GM21619 (cell line): ENCODE results near the gene ME3.

ENCODE experiments used
- ATAC-seq: cut with Tn5 transposase; IDR thresholded peaks from one replicate; pipeline ENCODE4 v1.9.1; 2021; ENCODE audit not compliant: unreplicated experiment

ME3 gene

DNA sequence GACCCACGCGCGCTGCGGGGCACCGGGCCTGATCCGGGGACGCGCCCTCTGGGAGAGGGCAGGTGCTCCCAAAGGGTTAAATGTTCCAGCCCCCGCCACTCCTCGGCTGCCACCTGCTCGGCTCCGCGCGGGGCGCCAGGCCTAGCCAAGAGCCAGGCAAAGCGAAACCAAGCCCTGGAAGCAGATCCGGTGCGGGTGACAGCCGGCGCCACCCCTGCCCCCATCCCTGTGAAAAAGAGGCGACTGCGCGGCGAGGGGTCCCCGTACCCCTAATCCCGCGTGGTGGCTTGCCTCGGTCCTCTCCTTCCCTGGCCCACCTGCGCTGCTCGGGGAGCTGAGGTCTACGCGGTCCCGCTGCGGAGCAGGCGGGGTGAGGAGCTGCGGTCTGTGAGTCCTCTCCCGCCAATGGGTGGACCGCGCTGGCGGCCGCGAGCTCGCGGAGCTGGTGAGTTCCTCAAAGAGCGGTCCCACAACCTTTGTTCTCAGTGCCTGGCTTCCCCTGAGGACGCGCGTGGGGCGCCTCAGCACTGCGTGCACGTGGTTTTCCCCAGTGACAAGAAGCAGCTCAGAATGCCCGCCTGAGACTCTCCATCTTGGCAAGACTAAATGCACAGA, at the start of gene ME3:
TSS of gene ME3 (minus strand) at position 610 of the 615 bp plus-strand sequence.
- ATAC-seq = no peak

DNA sequence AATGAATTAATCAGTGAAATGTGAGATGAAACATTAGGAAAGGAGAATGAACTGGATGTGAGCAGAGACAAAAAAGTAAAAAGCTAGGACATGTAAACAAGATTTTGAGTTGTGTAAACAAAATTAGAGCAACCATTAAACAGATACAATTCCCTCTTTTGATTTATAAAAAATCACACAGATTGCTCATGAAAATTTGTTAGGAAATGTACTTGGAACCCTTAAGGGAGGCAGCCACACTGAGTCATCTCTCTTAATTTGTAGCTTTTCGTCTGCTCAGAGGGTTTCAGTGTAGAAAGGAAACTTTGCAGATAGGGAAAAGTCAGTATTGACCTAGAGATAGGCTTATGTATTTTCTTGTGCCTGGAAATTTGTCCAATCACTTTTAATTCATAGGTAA, 49.6 kb upstream of the ME3 start:
- ATAC-seq = no peak

DNA sequence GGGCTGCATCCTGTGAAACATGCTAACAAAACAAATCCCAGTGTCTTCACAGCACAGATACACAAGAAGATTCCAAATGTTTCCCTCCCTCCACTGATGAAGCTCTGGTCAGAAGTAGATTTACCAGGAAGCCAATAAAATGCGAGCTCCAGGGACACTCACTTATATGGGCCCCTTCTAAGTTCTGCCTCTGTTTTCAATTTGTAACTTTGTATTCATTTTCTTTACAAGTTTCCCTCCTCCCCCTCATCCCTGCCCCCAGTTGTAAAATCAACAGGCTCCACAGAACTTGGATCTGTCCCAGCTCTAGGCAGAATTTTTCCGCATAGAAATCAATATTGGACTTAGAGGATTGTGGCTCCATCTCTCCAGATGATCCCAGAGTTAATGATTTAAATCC, 48.1 kb upstream of the ME3 start:
- no peak for ATAC-seq

DNA sequence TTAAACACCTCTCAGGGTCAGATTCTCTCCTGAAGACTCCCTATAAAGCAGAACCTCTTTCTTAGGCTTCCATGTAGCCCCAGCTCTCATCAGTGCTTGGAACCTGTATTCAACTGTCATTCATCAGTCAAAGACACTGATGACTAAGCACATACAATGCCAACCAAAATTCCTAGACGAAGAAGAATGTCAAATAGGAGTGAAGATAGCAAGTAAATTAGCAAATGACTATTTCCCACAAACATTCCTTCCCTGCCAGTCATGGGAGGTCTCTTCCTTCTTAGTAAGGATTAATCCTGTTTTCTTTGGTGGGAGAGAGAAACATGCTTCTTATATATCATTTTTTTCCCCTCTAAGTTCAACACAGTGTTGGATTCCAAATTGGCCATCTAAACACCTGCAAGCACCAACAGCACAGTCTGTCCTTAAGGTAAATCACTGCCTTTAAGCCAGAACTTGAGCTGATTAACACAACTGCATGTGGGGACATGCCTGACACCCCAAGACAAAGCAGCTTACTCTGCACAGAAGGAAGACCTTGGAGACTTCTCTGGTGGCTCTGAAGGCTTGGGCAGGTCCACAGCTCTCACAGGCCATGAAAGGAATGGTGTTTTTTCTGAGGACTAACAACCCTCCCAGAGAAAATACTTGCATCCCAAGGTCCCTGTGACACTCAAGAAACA, 47.5 kb upstream of the ME3 start:
- no peak for ATAC-seq

DNA sequence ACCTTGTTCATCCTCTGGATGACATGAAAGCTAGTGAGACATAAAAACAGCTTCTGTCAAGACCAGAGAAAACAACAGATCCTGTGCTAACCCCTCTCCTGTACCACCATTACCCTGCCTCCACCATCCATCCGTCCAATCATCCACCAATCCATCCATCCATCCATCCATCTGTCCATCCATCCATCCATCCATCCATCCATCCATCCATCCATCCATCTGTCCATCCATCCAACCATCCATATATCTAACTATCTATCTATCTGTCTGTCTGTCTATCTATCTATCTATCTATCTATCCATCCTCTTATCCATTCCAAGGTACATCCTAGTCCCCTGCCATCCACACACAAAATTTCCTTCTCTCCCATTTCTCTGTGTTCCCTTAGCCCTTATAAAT, 46.6 kb upstream of the ME3 start:
- no peak for ATAC-seq

DNA sequence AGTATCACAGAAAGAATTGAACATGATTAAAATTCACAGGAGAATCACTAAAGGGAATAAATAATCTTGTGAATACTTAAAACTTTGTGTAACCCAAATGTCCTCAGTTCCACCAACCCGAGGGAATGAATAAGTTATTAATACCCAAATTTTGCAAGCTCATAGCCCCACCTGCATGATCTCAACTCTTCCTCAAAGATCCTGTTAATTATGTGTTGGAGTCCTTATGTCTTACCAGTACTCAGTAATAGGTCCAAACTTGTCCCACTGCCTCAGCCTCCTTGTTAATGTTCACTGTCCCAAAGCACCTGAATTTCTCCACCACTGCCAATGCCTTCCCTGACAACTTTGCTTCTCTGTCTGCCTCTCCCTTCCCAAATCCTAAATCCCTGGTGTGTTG, 46.1 kb upstream of the ME3 start:
- ATAC-seq = no peak

DNA sequence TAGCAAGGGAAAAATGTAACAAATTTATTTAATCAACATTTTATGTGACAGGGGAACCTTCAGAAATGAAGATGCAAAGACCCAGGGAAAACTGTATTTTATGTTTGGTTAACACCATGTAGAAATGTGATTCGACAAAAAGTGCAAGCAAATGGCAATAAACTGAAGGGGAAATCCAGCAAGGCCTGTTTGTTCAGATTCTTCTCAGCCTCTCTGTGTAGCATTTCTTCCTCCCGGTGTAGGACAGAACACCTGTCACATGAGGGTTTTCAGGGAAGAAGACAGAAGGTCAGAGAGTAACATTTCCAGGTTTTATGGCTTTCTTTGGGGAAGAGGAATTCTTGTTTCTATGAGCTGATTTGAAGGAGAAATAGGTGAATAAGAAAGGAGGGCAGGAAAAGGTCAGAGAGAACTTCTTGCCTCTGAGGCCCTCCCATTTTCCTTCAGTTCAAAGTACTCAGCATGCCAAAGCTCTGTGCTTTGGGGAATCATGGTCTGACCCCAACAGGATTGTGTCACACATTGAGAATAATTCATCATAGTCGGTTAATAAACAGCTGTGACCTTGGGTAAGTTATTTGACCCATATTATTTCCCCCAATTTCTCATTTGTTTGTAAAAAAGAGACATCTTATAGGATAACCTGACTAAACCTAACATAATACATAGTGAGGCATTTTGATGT, 45.5 kb upstream of the ME3 start:
- no peak for ATAC-seq

DNA sequence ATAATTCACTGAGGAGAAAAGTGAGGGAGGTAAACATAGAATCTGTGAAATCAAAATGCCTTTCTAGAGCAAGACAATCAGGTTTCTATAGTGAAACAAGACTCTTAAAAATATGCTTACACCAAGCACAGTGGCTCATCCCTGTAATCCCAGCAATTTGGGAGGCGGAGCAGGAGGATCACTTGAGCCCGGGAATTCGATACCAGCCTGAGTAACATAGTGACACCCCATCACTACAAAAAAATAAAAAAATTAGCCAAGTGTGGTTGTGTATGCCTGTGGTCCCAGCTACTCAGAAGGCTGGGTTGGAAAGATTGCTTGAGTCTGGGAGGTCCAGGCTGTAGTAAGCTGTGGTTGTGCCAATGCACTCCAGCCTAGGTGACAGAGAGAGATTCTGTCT, 43.2 kb upstream of the ME3 start:
- ATAC-seq = no peak

DNA sequence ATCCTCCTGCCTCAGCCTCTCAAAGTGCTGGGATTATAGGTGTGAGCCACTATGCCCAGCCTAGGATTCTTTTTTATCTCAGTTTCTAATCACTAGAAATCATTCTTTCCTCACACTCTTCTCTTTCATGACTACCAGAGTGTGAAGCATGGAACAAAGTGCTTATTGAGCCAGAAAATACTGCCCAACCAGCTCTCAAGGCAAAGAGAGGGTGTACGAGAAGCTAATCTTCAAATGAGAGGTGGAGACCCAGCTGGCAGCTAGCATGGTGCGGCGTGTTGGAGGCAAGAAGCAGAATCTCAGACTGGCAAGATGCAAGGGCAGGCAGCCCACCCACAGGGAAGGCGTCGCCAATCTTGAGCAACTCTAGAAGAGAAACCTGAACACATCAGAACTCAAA, 41.1 kb upstream of the ME3 start:
- ATAC-seq = no peak

DNA sequence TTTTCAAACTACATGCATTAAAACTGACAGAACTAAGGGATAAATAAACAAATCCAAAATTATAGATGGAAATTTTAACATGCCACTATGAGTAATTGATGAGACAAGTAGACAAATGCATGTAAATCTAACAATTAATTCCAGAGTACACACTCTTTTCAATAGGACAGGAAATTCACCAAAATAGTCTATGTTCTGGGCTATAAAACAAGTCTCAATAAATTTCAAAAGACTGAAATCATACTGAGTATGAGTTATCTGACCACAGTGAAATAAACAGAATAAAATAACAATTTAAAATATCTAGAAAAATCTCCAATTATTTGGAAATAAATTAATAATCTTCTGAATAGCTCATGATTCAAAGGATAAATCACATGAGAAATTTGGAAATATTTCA, 38.5 kb upstream of the ME3 start:
- no peak for ATAC-seq

DNA sequence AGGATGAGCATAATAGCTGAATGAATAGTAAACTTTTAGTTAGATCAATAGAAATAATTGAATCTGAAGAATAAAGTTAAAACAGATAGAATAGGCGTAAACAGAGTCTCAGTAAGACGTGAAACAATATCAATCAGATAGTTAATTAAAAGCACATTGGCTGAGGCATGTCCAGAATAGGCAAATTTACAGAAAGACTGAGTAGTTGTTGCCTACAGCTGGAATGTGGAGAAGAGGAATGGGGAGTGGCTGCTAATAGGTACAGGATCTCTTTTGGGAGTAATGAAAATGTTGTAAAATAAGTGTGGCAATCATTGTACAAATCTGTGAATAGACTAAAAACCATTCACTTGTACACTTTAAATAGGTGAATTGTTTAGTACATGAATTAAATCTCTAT, 36.3 kb upstream of the ME3 start:
- no peak for ATAC-seq

DNA sequence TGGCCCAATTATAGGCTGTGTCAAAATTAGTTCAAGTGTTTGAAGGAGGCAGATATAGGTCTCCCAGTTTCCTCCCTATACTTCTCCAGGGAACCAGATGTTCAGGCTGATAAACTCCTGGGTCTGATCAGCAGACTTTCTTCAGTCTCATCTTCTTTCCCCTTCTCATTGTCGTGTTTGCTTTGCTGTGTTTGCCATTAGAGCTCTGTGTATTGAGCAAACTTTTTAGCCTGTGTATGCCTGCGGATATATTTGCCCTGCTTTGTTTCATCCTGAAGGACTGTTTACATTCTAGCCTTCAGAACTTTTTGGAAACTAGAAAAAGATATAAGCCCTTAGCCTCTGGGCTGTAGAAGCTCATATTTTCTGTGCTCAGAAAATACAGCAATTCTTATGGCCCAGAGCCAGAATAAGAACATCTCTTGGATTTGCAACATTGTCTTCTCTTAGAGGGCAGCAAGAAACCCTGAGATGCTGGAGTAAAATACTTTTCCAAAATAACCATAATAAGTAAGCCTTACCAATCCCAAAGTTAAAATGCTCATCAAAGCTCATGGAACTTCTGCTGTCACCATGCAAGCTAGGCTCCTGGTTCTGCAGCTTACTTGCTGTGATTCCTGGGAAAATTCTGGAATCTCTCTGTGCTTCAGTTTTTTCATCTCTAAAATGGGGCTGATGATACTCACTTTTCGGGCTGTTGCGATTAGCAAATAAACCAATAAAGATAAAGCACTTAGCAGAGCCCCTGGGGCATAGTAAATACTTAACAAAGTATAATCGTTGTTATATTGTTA, 34.1 kb upstream of the ME3 start:
- ATAC-seq = no peak

DNA sequence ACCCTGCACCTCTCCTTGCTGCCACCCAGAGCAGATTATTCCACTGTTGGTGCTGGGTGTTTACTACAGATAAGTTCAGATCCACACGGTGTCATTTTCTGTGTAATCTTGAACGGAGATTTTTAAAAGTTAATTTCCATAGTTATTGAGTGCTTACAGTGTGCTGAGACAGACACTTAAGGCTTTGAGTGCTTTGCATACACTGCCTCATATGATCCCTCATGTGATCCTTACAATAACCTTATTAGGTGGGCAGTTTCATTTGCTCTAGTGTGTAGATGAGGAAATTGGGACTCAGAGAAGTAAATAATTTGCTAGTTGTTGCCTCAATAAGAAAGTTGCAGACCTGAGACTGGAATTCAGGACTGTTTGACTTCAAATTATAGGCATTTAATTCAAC, 32.3 kb upstream of the ME3 start:
- ATAC-seq = no peak

DNA sequence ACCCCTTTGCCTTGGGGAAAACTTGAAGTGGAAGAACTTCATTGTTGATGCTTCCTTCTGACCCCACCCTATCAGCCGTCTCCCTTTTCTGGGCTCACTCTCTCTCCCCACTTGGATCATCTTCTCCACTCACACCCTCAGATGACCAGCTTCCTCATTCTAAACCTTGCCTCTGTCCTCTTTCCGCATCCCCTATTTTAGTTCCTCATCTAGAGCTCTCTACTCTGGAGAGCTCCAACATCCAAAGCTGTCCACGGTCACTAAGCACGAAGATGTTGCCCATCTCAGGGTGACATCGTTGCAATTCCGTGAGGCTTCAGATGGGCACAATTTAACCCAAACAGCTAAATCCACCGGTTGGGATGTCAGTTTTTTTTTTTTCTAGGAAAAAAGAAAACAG, 31.6 kb upstream of the ME3 start:
- ATAC-seq = no peak

DNA sequence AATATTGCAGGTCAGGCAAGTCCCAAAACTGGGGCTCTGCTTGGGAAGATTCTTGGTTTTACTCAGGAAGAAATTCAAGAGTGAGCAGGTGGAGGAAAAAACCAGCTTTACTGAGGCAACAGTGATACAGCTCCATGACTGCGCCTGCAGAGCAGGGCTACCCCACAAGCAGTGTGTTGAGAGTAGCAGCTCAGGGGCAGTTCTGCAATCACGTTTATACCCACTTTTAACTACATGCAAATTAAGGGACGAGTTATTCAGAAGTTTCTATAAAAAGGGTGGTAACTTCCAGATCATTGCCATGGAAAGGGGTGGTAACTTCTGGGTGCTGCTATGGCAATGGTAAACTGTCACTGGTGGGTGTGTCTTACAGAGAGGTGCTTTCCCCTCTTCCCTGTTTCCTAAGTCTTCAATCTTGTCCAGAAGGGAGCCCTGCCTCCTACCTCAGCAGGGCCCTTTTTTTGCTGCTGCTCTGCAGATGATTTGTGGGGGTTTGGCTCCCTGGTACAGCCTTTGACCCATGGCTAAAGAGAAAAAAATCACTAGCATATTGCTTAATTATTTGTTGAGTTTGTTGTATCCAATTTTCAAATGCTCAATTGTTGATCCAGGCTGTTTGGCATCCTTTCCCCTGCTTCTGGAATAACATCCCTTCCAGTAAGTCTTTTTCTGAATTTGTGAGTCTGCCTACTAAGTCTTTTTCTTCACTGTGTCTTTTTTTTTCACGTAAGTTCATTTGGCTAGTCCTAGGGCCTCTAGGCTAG, 30.0 kb upstream of the ME3 start:
- ATAC-seq = no peak

DNA sequence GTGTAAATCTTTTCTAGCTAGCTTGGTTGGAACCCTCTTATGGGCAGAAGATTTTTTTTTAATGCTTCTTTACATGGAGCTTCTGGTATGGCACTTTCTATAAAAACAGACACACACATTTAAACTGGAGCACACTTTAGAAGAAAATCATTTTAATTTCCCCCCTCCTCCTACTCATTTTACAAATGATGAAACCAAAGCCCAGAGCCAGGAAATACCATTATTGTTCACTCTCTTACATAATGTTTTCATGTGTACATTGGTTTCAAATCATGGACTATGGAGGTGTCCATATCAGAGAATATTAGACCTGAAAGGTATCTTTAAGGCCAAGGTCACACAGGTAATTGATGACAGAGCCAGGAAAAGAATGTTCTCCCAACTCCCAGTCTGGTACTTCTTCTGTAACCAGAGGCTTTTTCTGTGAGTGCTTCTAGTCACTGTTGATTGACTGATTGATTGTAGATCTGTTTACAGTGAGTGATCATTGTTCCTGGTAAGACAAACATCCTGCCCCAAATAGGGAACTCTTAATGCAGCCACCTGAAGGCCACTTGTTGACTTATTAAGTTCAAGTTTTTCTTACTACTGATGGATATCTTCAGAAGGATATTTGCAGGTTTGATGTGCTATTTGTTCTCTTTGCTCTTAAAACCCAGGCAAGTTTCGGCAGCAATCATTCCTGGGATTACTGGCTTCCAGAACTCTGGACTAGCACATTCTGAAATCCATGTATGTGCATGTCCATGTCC, 26.8 kb upstream of the ME3 start:
- ATAC-seq = no peak

DNA sequence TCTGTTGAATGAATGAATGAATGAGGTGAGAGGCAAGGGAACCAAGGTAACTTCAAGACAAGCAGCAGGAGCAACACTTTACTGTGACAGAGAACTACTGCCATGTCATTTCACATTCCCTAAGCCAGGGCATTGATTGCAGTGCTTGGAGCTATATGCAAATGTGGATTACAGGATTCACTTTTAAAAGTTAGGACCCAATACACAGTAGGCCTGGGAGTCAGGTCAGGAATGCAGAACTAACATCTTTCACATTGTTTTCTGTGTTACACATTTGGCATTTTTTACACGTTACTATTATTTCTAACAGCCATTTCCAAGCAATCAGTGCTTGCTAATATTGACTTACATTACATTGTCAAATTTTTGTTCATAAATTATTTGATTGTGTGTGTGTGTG, 26.2 kb upstream of the ME3 start:
- no peak for ATAC-seq

DNA sequence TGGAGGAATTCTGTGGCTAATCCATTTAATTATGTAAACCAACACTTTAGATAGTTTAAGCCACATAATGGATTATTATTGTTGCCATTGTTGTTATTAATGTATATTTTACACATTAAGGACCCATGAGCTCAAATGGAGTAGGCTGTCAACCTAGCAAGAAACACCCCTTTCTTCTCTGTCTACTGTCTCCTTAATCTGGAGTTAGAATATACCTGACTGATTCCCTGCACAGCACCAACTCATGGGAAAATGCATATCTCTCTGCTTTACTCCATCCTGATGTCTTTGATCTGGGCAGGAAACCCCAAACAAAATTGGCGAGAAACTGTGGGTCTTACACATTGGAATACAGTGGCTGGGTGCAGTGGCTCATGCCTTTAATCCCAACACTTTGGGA, 24.0 kb upstream of the ME3 start:
- no peak for ATAC-seq

DNA sequence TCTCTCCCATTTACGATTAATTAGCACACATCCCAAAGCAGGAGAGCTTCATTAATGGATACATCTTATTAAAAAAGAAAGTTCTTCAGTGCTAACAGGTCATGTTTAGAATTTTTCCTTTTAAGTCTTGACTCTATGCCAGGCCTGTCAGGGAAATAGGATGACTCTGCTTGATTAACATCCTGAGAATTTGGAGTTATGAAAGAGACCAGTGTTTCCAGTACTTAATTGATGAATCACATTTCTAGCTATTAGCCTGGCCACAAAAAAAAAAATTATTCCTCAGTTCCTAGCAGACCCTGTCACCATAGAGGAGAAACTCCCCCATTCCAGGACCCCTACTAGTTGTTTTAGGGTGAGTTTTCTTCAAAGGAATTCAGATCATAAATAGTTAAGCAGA, 23.6 kb upstream of the ME3 start:
- no peak for ATAC-seq

DNA sequence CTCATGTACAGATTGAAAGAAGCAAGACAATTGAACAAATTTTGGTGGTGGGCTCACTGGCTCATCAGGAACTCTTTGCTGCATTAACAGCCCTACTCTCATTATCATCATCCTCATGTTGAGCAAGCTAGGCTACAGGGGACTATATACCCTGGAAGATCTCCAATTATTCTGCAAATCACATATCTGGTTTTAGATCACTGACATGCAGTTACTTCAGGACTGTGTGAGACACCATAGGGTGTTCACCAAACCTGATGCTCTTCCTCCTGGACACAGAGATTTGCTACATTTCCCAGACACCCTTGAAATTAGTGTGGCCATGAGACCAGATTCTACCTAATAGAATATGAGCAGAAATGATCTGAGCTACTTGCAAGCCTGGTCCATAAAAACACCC, 23.0 kb upstream of the ME3 start:
- no peak for ATAC-seq
